WTC11 (cell line): ENCODE measurements around the gene BEND4. TPM values are rescaled to one million over a fixed set of nuclear protein-coding genes. Genes with fewer than 3 reads are reported as not detected.

ENCODE experiments used
- AR ChIP-seq: fragments of 250-450 bp; sonication (Bioruptor Pico); IDR thresholded peaks from 2 replicates; pipeline ENCODE4 v1.9.0; 2021; ENCODE audit warnings: mild to moderate bottlenecking
- ATF1 ChIP-seq: sonication (generic); formaldehyde crosslinking; IDR thresholded peaks from 2 replicates; pipeline ENCODE4 v1.8.1; 2023; ENCODE audit warnings: mild to moderate bottlenecking, moderate library complexity, missing genetic modification reagents
- CREB1 ChIP-seq: sonication (generic); formaldehyde crosslinking; IDR thresholded peaks from 2 replicates; pipeline ENCODE4 v1.8.0; 2023; ENCODE audit warnings: mild to moderate bottlenecking, missing genetic modification reagents
- CREM ChIP-seq: sonication (generic); formaldehyde crosslinking; IDR thresholded peaks from 2 replicates; pipeline ENCODE4 v1.8.1; 2022; ENCODE audit warnings: mild to moderate bottlenecking, missing genetic modification reagents, moderate library complexity
- E2F1 ChIP-seq: sonication (generic); formaldehyde crosslinking; IDR thresholded peaks from 2 replicates; pipeline ENCODE4 v1.8.0; 2022; ENCODE audit warnings: mild to moderate bottlenecking, missing genetic modification reagents
- EMX1 ChIP-seq: fragments of 250-450 bp; sonication (Bioruptor Pico); IDR thresholded peaks from 2 replicates; pipeline ENCODE4 v1.8.0; 2021; ENCODE audit warnings: mild to moderate bottlenecking
- ERG ChIP-seq: fragments of 250-450 bp; sonication (Bioruptor Pico); IDR thresholded peaks from 2 replicates; pipeline ENCODE4 v1.8.0; 2021; ENCODE audit warnings: mild to moderate bottlenecking
- ETV6 ChIP-seq: sonication (generic); formaldehyde crosslinking; IDR thresholded peaks from 2 replicates; pipeline ENCODE4 v1.8.1; 2022; ENCODE audit warnings: mild to moderate bottlenecking, missing genetic modification reagents
- FOXK1 ChIP-seq: sonication (generic); formaldehyde crosslinking; IDR thresholded peaks from 2 replicates; pipeline ENCODE4 v1.8.0; 2022; ENCODE audit warnings: mild to moderate bottlenecking, moderate library complexity, missing genetic modification reagents
- GTF2I ChIP-seq: fragments of 250-450 bp; sonication (Bioruptor Pico); conservative IDR thresholded peaks from 2 replicates; pipeline ENCODE4 v1.4.0; 2021; ENCODE audit warnings: mild to moderate bottlenecking
- HMGA2 ChIP-seq: fragments of 250-450 bp; sonication (Bioruptor Pico); IDR thresholded peaks from 2 replicates; pipeline ENCODE4 v1.4.0; 2021; ENCODE audit warnings: mild to moderate bottlenecking, moderate library complexity
- KAT7 ChIP-seq: sonication (generic); formaldehyde crosslinking; IDR thresholded peaks from 2 replicates; pipeline ENCODE4 v1.8.1; 2023; ENCODE audit warnings: missing genetic modification reagents, mild to moderate bottlenecking, borderline replicate concordance
- MXD4 ChIP-seq: fragments of 250-450 bp; sonication (Bioruptor Pico); IDR thresholded peaks from 2 replicates; pipeline ENCODE4 v1.8.0; 2021; ENCODE audit warnings: mild to moderate bottlenecking, moderate library complexity, borderline replicate concordance
- NFATC4 ChIP-seq: fragments of 250-450 bp; sonication (Bioruptor Pico); IDR thresholded peaks from 2 replicates; pipeline ENCODE4 v1.9.0; 2021; ENCODE audit warnings: mild to moderate bottlenecking
- NFYB ChIP-seq: sonication (generic); formaldehyde crosslinking; conservative IDR thresholded peaks from 2 replicates; pipeline ENCODE4 v1.8.0; 2022; ENCODE audit warnings: low read depth, missing genetic modification reagents
- NR1H2 ChIP-seq: sonication (generic); formaldehyde crosslinking; IDR thresholded peaks from 2 replicates; pipeline ENCODE4 v1.9.0; 2021; ENCODE audit warnings: mild to moderate bottlenecking, moderate library complexity, missing genetic modification reagents
- PRDM15 ChIP-seq: sonication (generic); formaldehyde crosslinking; IDR thresholded peaks from 2 replicates; pipeline ENCODE4 v1.8.0; 2022; ENCODE audit warnings: missing genetic modification reagents
- RELA ChIP-seq: sonication (generic); formaldehyde crosslinking; IDR thresholded peaks from 2 replicates; pipeline ENCODE4 v1.8.1; 2022; ENCODE audit warnings: missing genetic modification reagents, mild to moderate bottlenecking, borderline replicate concordance
- RORB ChIP-seq: fragments of 250-450 bp; sonication (Bioruptor Pico); IDR thresholded peaks from 2 replicates; pipeline ENCODE4 v1.9.0; 2021; ENCODE audit warnings: mild to moderate bottlenecking
- SMAD3 ChIP-seq: sonication (generic); formaldehyde crosslinking; IDR thresholded peaks from 2 replicates; pipeline ENCODE4 v1.8.0; 2022; ENCODE audit warnings: missing genetic modification reagents, mild to moderate bottlenecking, borderline replicate concordance
- SP1 ChIP-seq: sonication (generic); formaldehyde crosslinking; conservative IDR thresholded peaks from 2 replicates; pipeline ENCODE4 v1.8.1; 2022; ENCODE audit warnings: missing genetic modification reagents
- TEAD1 ChIP-seq: sonication (generic); formaldehyde crosslinking; IDR thresholded peaks from 2 replicates; pipeline ENCODE4 v1.8.0; 2022; ENCODE audit warnings: mild to moderate bottlenecking, missing genetic modification reagents
- USF1 ChIP-seq: sonication (generic); formaldehyde crosslinking; IDR thresholded peaks from 2 replicates; pipeline ENCODE4 v1.8.0; 2022; ENCODE audit warnings: mild to moderate bottlenecking, missing genetic modification reagents
- ZBTB21 ChIP-seq: sonication (generic); formaldehyde crosslinking; IDR thresholded peaks from 2 replicates; pipeline ENCODE4 v1.8.1; 2023; ENCODE audit warnings: mild to moderate bottlenecking, missing genetic modification reagents, borderline replicate concordance
- ZNF232 ChIP-seq: sonication (generic); formaldehyde crosslinking; IDR thresholded peaks from 2 replicates; pipeline ENCODE4 v1.8.0; 2022; ENCODE audit warnings: mild to moderate bottlenecking, missing genetic modification reagents
- ZNF263 ChIP-seq: sonication (generic); formaldehyde crosslinking; IDR thresholded peaks from 2 replicates; pipeline ENCODE4 v1.8.1; 2022; ENCODE audit warnings: low read depth, mild to moderate bottlenecking, moderate library complexity, missing genetic modification reagents
- ZNF281 ChIP-seq: sonication (generic); formaldehyde crosslinking; IDR thresholded peaks from 2 replicates; pipeline ENCODE4 v1.8.0; 2023; ENCODE audit warnings: mild to moderate bottlenecking, missing genetic modification reagents
- ZNF423 ChIP-seq: fragments of 250-450 bp; sonication (Bioruptor Pico); IDR thresholded peaks from 2 replicates; pipeline ENCODE4 v2.1.2; 2022; ENCODE audit warnings: mild to moderate bottlenecking, moderate library complexity
- total RNA-seq: library from RNA; stranded (reverse); gene quantifications from 3 replicates; pipeline ENCODE4 v1.2.3, GENCODE V29; 2021

Gene BEND4
- total RNA-seq, 1 experiment from 2014 or later: 40.0 TPM

GRCh38 chr4:42151568-42152506 lies 618 bp downstream of the BEND4 start (continued):
- TF ChIP-seq AR (no peak), SP1 (CRISPR knock-in tag) (peak; percentile 5; the same call in 1 of the 2 replicates), TEAD1 (CRISPR knock-in tag) (no peak), ETV6 (CRISPR knock-in tag) (peak; percentile 57; the same call in 1 of the 2 replicates), HMGA2 (CRISPR knock-in tag) (no peak), CREM (CRISPR knock-in tag) (peak; percentile 42; the same call in 1 of the 2 replicates), ZNF423 (CRISPR knock-in tag) (no peak), CREB1 (CRISPR knock-in tag) (no peak), ZNF232 (CRISPR knock-in tag) (no peak), KAT7 (CRISPR knock-in tag) (no peak; the same call in 1 of the 2 replicates), ZNF281 (CRISPR knock-in tag) (no peak), ZNF263 (no peak), ZBTB21 (CRISPR knock-in tag) (no peak), GTF2I (CRISPR knock-in tag) (no peak), E2F1 (CRISPR knock-in tag) (no peak), SMAD3 (no peak), RORB (CRISPR knock-in tag) (no peak), ERG (CRISPR knock-in tag) (no peak), PRDM15 (CRISPR knock-in tag) (no peak), MXD4 (CRISPR knock-in tag) (no peak), NR1H2 (no peak), USF1 (no peak), ATF1 (CRISPR knock-in tag) (no peak; the same call in 1 of the 2 replicates), RELA (CRISPR knock-in tag) (no peak), NFYB (CRISPR knock-in tag) (peak; percentile 61), FOXK1 (peak; percentile 11; the same call in 1 of the 2 replicates), NFATC4 (CRISPR knock-in tag) (no peak), EMX1 (no peak)
